Brain microvascular endothelial cell (primary cell): Measurements from ENCODE around the gene LIX1.

ENCODE experiments used
- DNase-seq: peaks from one replicate; pipeline ENCODE4 v3.0.0-alpha.2; 2020
- H3K27ac ChIP-seq: fragments of 250-450 bp; sonication (Bioruptor Pico); 2 replicates; pipeline ENCODE4 v1.5.1; 2020; ENCODE audit warnings: mild to moderate bottlenecking, moderate library complexity
- H3K27me3 ChIP-seq: fragments of 250-450 bp; sonication (Bioruptor Pico); replicated peaks from 2 replicates; pipeline ENCODE4 v1.5.1; 2020; ENCODE audit warnings: mild to moderate bottlenecking
- H3K36me3 ChIP-seq: fragments of 250-450 bp; sonication (Bioruptor Pico); replicated peaks from 2 replicates; pipeline ENCODE4 v1.5.1; 2020; ENCODE audit warnings: mild to moderate bottlenecking
- H3K4me3 ChIP-seq: 2 replicates; pipeline ENCODE4 v1.5.1; 2011; ENCODE audit warnings: low read depth, mild to moderate bottlenecking, control low read depth, low read length, moderate library complexity
- in situ Hi-C: cut with HindIII; loops from 2 replicates; pipeline ENCODE4 v1.10.0; 2017; ENCODE audit warnings: low sequenced_read_pairs, low pct_ligation_motif_present
- TF ChIP-seq, protein P1 (sequence below): IDR thresholded peaks from 2 replicates; pipeline ENCODE4 v1.5.1; 2011; ENCODE audit warnings: low read depth, mild to moderate bottlenecking, moderate library complexity, low read length, control low read depth, inconsistent platforms; ENCODE audit errors: missing control alignments

Gene LIX1

GRCh38 chr5:97075649-97076048 is 66.8 kb downstream of the LIX1 start:
- Histone ChIP-seq H3K27ac (no peak overlapping the region), H3K4me3 (no peak overlapping the region), H3K36me3 (no peaks in the 10 kb centered on the region), H3K27me3 (no peaks in the 10 kb centered on the region)
- in situ Hi-C loops, result no loop called here
- TF ChIP-seq, protein P1, sequence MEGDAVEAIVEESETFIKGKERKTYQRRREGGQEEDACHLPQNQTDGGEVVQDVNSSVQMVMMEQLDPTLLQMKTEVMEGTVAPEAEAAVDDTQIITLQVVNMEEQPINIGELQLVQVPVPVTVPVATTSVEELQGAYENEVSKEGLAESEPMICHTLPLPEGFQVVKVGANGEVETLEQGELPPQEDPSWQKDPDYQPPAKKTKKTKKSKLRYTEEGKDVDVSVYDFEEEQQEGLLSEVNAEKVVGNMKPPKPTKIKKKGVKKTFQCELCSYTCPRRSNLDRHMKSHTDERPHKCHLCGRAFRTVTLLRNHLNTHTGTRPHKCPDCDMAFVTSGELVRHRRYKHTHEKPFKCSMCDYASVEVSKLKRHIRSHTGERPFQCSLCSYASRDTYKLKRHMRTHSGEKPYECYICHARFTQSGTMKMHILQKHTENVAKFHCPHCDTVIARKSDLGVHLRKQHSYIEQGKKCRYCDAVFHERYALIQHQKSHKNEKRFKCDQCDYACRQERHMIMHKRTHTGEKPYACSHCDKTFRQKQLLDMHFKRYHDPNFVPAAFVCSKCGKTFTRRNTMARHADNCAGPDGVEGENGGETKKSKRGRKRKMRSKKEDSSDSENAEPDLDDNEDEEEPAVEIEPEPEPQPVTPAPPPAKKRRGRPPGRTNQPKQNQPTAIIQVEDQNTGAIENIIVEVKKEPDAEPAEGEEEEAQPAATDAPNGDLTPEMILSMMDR, result no peak
- DNase-seq, result no peak

DNA sequence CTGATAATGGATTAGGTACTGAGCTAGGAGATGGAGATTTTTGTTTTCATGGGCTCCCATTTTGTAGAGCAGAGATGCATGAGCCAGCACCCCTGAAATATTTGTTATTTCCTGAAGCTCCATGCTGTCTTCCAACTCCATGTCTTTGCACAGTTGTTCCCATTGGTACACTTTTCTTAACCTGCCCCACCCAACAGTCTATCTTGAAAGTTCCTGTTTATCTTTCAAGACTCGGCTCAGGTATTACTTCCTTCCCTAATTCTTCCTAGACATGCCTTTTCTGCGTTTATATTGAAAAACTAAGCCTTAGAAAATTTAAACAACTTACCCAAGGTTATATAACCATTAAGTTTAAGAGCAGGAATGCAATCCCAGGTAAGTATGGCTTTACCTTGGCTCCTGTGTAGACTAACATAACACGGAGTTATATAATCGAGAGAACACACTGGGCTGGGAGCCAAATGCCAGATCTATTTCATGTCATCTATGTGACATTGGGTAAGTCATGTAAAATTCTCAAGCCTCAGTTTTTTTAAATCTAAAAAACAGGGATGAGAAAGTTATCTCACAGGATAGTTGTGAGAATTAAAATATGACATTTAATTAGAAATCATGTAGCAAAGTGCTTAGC is 67.4 kb downstream of the LIX1 start:
- no peak for DNase-seq
- in situ Hi-C loops, result no loop called here

GRCh38 chr5:97073420-97073819 is 69.0 kb downstream of the LIX1 start:
- in situ Hi-C loops, result no loop called here
- no peaks in the 10 kb centered on the region for H3K36me3 ChIP-seq
- no peak for DNase-seq
- H3K27me3 ChIP-seq, result no peaks in the 10 kb centered on the region
- no peak overlapping the region for H3K27ac ChIP-seq
- TF ChIP-seq, protein P1, result no peak
- no peak overlapping the region for H3K4me3 ChIP-seq

More for the DNA sequence above, 67.4 kb downstream of the LIX1 start:
- no peaks in the 10 kb centered on the region for H3K36me3 ChIP-seq
- TF ChIP-seq, protein P1, result no peak
- H3K27me3 ChIP-seq, result no peaks in the 10 kb centered on the region
- no peak overlapping the region for H3K4me3 ChIP-seq
- H3K27ac ChIP-seq, result no peak overlapping the region

GRCh38 chr5:97072696-97073095 is 69.7 kb downstream of the LIX1 start:
- no peaks in the 10 kb centered on the region for H3K27me3 ChIP-seq
- H3K27ac ChIP-seq, result no peak overlapping the region
- no peaks in the 10 kb centered on the region for H3K36me3 ChIP-seq
- in situ Hi-C loops, result no loop called here
- TF ChIP-seq, protein P1, result no peak
- DNase-seq, result no peak
- no peak overlapping the region for H3K4me3 ChIP-seq

- Histone ChIP-seq H3K4me3 (no peak overlapping the region), H3K36me3 (no peaks in the 10 kb centered on the region), H3K27ac (no peak overlapping the region), H3K27me3 (no peaks in the 10 kb centered on the region)
- TF ChIP-seq, protein P1, result no peak
- in situ Hi-C loops, result no loop called here
- no peak for DNase-seq
Measured at GRCh38 chr5:97071993-97072392, 70.4 kb downstream of the LIX1 start.

DNA sequence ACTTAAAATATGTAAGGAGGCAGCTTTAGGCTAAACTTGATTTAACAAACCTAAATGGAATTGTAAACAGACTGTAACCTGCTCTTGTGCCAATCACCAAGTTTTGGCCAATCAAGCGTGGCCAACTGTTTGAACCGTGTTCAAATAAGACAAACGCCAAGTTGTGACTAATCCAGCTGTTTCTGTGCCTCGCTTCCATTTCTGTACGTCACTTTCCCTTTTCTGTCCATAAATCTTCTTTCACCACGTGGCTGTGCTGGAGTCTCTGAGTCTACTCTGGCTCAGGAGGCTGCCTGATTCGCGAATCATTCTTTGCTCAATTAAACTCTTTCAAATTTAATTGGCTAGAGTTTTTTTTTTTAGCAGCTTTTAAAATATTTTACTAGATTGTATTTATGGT is 71.3 kb downstream of the LIX1 start:
- in situ Hi-C loops, result no loop called here
- H3K27ac ChIP-seq, result no peak overlapping the region
- TF ChIP-seq, protein P1, result no peak
- H3K27me3 ChIP-seq, result no peaks in the 10 kb centered on the region
- no peak overlapping the region for H3K4me3 ChIP-seq
- DNase-seq, result no peak
- no peaks in the 10 kb centered on the region for H3K36me3 ChIP-seq
